ENCODE data around the gene HOXC9. TPM values are rescaled to one million over a fixed set of nuclear protein-coding genes. Genes with fewer than 3 reads are reported as not detected.
A peak's percentile ranks its signal among the peaks of the same experiment; 100 is the strongest.

Gene HOXC9
- total and polyA plus RNA-seq, 9 of the 15 experiments (the other 6 are each of a cell fraction or from before 2014, with no cell fraction given), result 1.1 to 10.5 (median 9.3) TPM

GRCh38 chr12:53984901-53985691 is 14.9 kb upstream of the HOXC9 start, which contains the start of gene HOXC10 (continued):
- TF ChIP-seq ZNF518B (CRISPR knock-in tag; IDR thresholded peaks at IDR 0.05), result no peak
- no peak for TF ChIP-seq ZNF696 (CRISPR knock-in tag; conservative IDR thresholded peaks at IDR 0.05)
- TF ChIP-seq BACH1 (tag; IDR thresholded peaks at IDR 0.05), result no peak
- no peak for TF ChIP-seq HES1 (IDR thresholded peaks at IDR 0.05; ENCODE audit: low read depth)
- TF ChIP-seq MAFK (IDR thresholded peaks at IDR 0.05; ENCODE audit: low read length), result no peak
- TF ChIP-seq KHSRP (IDR thresholded peaks at IDR 0.05), result peak; percentile 32; the same call in 1 of the 2 replicates
- TF ChIP-seq ZKSCAN3 (CRISPR knock-in tag; IDR thresholded peaks at IDR 0.05), result no peak
- no peak for TF ChIP-seq HNRNPL (IDR thresholded peaks at IDR 0.05; ENCODE audit: low read depth, low read length)
- TF ChIP-seq, protein P1, sequence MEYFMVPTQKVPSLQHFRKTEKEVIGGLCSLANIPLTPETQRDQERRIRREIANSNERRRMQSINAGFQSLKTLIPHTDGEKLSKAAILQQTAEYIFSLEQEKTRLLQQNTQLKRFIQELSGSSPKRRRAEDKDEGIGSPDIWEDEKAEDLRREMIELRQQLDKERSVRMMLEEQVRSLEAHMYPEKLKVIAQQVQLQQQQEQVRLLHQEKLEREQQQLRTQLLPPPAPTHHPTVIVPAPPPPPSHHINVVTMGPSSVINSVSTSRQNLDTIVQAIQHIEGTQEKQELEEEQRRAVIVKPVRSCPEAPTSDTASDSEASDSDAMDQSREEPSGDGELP (CRISPR knock-in tag; IDR thresholded peaks at IDR 0.05; ENCODE audit: borderline replicate concordance), result peak; percentile 69; the same call in 1 of the 2 replicates
- TF ChIP-seq ETV5 (CRISPR knock-in tag; IDR thresholded peaks at IDR 0.05; ENCODE audit: low read depth), result no peak
- TF ChIP-seq JUN (IDR thresholded peaks at IDR 0.05; ENCODE audit: borderline replicate concordance, low read depth, low read length), result peak; percentile 92
- TF ChIP-seq JUN (CRISPR knock-in tag; IDR thresholded peaks at IDR 0.05; ENCODE audit: borderline replicate concordance), result no peak
- TF ChIP-seq FOXJ3 (CRISPR knock-in tag; IDR thresholded peaks at IDR 0.05), result no peak
- TF ChIP-seq ZFP1 (CRISPR knock-in tag; IDR thresholded peaks at IDR 0.05), result no peak
- TF ChIP-seq BRD9 (IDR thresholded peaks at IDR 0.05; ENCODE audit: low read depth, partially characterized antibody), result no peak
- no peak for TF ChIP-seq GTF2A2 (tag; IDR thresholded peaks at IDR 0.05)
- peak; percentile 97 for TF ChIP-seq JUND (IDR thresholded peaks at IDR 0.05; ENCODE audit: borderline replicate concordance, low read depth, low read length)
- TF ChIP-seq JUND (tag; IDR thresholded peaks at IDR 0.05; ENCODE audit: borderline replicate concordance, low read depth, low read length), result peak; percentile 92; the same call in 1 of the 3 replicates
- TF ChIP-seq, protein P2, sequence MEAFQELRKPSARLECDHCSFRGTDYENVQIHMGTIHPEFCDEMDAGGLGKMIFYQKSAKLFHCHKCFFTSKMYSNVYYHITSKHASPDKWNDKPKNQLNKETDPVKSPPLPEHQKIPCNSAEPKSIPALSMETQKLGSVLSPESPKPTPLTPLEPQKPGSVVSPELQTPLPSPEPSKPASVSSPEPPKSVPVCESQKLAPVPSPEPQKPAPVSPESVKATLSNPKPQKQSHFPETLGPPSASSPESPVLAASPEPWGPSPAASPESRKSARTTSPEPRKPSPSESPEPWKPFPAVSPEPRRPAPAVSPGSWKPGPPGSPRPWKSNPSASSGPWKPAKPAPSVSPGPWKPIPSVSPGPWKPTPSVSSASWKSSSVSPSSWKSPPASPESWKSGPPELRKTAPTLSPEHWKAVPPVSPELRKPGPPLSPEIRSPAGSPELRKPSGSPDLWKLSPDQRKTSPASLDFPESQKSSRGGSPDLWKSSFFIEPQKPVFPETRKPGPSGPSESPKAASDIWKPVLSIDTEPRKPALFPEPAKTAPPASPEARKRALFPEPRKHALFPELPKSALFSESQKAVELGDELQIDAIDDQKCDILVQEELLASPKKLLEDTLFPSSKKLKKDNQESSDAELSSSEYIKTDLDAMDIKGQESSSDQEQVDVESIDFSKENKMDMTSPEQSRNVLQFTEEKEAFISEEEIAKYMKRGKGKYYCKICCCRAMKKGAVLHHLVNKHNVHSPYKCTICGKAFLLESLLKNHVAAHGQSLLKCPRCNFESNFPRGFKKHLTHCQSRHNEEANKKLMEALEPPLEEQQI (IDR thresholded peaks at IDR 0.05), result peak; percentile 47; the same call in 1 of the 2 replicates
- no peak for TF ChIP-seq ZNF445 (CRISPR knock-in tag; IDR thresholded peaks at IDR 0.05; ENCODE audit: low read depth)
